AG08395 (cell line): ENCODE results near the gene VIP.
A peak's percentile ranks its signal among the peaks of the same experiment; 100 is the strongest.
"Not testable (repeated sequence)": the region's sequence is repeated elsewhere in the genome, so short reads cannot be mapped to it uniquely, and the experiment has no call there.

Source experiments
- DNase-seq: peaks from one replicate; pipeline ENCODE4 v3.0.0; 2012; ENCODE audit warnings: mixed read lengths, low spot score

The VIP gene

DNA sequence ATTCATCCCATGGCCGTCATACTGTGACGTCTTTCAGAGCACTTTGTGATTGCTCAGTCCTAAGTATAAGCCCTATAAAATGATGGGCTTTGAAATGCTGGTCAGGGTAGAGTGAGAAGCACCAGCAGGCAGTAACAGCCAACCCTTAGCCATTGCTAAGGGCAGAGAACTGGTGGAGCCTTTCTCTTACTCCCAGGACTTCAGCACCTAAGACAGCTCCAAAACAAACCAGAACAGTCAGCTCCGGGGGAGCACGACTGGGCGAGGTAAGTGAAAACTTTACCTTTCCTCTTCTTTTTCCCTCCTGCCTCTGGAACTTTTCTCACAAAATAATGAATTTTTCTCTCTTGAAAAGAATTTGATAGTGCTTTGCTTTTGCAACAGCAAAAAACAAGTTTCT, at the start of gene VIP:
VIP (plus strand) TSS at position 104 of the 400 bp plus-strand sequence. CDS start 1,381 bp downstream, outside the sequence.
- peak; percentile 41 for DNase-seq

DNA sequence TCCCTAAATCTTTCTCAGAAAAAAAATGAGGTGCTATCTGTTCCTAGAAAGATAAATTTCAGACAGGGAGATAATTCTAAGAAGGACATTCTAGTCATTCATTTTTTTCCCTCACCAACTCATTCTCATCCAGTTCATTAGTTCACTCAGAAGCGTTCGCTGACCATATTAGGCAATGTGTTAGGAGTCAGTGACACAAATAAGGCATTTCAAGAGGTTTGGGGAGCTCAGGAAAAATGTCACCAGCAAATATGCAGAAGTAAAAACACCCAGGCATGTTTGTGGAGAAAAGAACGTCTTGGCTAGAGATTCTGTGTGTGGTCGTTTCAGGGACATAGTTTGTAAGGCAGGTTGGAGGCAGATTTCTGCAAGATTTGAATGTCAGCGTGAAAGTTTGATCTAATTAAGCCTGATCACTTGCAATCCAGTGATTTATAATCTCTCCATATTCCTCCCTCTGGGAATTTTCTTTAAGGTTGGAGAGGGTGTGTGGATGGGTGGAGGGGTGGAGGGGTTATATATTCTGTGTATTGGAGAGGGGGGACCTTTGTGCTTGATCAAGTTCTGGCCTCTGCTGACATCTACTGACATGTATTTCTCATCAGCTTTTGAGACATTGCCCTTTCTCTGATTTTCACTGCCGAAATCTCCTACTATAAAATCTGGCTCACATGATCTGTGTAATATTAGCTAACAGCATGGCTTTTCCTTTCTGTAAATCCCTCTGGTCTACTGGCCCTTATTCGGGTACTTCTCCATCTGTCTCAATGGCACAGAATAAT, 49.3 kb upstream of the VIP start:
- DNase-seq, result peak; percentile 2

DNA sequence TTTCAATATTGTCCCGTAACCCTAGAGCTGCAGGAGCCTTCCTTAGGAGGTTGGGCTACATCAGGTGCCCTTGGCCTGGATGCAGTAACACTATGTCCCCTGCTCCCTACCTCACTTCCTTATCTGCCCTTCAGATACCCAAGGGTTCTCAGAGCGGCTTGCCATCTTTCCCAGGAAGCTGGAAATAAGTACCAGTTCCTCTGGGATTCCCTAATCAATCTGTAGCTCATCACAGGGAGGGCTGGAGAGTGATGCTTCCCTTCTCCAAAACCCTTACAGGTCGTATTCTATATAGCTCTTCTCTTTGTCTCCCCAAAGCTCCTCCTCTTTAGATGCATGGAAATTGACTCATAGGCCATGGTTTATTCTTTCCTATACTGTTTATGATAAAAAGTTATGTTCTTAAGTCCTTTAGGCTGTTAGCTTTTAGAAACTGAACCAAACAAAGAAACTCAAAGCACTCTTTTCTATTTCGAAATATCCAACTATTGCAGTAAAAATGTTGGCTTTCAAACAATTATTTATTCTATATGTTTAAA, 48.7 kb upstream of the VIP start:
- no peak for DNase-seq

DNA sequence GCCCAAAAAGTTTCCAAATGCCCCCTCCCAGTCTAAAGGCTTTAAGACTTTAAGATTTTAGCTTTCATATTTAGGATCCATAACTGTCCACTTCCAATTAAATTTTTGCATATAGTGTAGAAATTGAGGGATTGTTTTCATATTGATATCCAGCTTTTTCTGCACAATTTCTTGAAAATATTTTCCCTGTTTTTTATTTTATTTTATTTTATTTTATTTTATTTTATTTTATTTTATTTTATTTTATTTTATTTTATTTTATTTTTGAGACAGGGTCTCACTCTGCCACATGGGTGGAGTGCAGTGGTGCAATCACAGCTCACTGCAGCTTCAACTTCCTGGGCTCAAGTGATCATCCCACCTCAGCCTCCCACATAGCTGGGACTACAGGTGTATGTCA, 46.8 kb upstream of the VIP start:
- not testable (repeated sequence) for DNase-seq

DNA sequence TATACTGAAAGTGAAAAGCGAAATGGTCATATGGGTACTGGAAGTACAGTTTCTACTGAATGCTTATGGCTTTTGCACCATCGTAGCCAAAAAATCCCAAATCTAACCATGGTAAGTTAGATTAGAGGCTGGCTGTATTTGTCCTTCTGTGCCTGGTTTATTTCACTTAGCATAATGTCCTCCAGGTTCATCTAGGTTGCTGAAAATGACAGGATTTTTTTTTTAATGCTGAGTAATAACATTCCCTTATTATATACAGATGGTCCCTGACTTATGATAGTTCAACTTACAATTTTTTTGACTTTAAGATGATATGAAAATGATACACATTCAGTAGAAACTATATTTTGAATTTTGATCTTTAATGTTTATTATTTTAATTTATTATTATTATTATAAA, 45.3 kb upstream of the VIP start:
- DNase-seq, result no peak

DNA sequence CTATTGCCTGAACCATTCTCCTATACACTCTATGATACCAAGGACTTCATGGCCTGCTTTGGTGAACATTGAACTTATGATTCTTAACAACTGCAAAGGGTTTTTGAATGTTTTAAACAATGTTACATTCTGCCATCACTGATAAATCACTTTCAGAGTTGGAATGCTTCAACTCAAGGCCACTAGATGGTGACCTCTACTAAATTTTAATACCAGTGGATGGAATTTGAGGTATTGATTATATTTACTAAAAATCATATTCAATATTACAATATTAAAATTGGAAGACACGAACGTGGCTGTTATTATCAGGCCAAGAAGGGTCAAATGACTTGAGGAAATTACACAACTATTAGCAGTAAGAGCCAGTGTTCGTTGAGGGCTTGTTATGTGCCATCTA, 34.3 kb upstream of the VIP start:
- no peak for DNase-seq

DNA sequence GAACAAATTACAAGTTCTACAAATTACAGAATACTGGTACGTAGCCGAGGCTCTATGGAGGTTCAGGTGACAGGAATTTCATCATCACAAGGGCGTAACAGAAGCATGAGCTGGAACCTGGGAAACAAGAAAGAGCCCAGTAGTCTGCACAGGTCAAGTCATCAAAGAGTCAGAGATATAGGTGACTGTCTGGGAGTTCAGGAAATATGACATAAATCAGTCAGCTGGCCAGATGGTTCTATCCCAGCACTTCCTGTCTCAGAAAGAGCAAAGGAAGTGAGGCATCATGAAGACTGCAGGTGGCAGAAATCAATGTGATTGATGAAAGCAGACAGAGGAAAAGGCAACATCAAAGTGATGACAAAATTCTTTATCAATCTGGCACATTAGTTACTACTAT, 29.6 kb upstream of the VIP start:
- DNase-seq, result no peak

DNA sequence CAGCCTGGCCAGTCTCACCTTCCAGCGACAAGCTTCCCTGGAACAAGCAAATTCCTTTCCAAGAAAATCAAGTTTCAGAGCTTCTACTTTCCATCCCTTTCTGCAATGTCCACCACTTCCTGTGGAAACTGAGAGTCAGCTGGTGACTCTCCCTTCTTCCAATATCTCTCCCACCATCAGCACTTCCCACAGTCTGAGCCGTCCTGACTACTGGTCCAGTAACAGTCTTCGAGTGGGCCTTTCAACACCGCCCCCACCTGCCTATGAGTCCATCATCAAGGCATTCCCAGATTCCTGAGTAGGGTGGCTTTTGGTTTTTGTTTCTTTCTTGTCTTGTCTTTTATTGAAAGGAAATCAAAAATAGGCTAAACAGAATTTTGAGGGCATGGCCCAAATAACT, 28.6 kb upstream of the VIP start:
- no peak for DNase-seq

DNA sequence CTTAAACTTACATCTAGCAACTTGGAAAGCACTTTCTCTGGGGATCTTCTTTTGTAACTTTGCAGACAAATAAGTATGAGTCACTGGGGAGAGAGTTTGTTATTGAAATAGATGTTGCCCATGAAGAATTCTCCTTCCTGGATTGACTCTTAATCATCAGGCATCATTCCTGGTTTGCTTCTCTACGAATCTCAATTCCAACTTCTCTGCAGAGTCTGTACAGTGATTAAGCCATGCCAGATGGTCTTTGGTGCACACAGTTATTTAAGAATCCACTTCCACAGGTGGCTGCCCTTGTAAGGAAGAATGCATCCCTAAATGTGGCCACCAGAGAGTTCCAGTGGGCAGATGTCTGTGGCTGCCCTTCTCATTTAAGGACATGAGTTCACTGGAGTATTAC, 27.2 kb upstream of the VIP start:
- DNase-seq, result peak; percentile 50

DNA sequence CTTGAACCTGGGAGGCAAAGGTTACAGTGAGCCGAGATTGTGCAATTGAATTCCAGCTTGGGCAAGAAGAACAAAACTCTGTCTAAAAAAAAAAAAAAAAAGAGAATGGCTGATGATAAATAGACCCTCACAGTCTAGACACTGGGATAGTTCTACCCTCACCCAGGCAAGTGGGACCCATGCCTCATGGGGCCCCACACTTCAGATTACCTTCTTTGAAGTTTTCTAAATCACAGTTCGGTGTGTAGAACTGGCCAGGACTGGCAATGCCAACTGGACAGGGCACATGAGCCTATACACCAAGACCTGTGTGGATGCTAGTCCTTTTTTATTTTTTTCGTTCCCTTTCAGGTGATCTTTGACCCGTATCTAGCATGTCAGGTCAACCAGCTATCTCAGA, 24.3 kb upstream of the VIP start:
- DNase-seq, result no peak

DNA sequence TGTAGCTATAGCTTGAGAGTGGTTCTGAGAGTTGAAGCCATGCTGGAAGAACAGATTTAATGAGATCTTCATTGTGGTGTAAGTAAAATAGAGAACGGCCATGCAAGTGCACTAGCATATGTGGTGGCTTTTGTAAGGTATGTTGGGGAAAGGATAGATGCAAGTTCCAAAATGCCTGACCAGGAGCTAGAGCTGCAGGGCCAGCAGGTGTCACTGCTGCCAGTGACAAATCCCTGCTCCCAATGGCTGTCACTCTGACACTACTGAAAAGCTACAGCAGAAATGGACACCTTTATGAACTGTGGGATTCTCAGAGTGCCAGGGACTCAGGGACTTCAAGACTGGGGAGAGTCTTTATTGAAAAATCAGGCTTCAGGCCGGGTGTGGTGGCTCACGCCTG, 23.1 kb upstream of the VIP start:
- no peak for DNase-seq

DNA sequence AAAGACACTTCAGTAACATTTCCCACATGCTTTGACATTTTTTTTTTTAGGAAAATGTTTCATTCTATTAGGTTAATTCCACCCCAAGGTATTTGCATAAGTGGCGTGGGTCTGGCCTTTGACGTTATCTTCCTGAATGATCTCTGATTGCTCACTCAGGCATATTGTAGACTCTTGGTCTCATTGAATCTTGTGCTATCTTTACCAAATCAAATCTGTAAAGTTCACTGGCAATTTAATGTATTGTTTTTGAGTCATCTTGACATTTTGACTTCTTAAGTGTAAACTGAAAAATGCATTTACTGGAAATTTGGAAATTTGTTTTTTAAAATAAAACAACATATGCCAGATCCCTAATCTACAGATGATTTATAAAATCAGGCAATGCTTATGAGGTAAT, 16.0 kb upstream of the VIP start:
- DNase-seq, result no peak

DNA sequence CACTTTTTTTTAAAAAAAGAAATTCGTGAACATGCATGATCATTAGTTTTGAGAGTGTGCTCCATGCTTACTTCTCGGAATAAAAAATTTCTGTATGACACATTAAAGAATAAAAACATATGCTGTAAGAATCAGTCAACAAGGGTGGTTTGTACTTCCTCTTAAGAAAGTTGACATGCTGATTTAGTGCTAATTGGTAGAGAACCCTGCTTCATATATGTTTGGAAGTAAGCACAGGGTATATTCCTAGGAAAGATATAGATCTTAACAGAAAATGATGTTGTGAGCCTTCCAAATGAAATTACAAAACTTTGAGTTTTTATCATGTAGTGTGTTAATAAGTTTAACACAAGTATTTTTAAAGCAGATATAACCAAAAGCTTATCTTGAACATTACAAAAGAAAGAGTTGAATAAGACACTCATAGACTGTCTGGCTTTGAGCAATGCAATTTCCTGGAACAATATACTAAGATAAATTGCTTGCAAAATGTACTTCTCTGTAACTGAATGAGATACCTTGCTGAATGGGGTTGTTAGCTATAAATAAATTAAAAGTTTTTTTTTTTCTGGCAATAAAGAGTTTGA, 13.8 kb upstream of the VIP start:
- no peak for DNase-seq

DNA sequence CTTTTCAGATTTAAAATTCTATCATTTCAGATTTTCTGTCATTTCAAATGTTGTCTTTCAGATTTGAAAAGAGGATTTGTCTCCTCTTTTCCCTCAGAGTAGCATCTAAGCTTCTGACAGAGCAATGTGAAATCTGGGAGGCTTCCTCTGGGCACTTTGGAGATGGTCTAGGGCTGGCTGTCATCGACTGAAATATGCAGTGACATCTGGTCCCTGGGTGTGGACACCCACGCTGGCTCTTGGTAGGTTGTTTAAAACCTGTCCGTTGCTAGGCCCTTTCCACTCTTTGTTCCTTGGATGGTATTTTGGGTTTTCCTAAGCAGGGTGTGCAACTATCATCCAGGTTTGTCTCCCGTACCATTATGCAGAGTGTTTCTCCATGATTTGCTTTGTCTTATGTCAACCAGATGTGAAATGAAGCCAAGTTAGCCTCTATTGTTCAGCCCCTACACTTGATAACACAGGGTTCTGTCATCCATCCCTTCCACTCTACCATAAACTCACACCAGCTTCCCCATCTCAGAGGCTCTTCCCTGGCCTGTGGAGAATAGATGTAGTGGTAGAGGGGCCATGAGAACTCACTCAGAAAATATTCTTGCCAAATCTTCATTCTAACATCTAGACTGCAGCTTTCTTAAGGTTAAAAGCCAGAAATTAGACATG, 5.0 kb upstream of the VIP start:
- DNase-seq, result no peak

DNA sequence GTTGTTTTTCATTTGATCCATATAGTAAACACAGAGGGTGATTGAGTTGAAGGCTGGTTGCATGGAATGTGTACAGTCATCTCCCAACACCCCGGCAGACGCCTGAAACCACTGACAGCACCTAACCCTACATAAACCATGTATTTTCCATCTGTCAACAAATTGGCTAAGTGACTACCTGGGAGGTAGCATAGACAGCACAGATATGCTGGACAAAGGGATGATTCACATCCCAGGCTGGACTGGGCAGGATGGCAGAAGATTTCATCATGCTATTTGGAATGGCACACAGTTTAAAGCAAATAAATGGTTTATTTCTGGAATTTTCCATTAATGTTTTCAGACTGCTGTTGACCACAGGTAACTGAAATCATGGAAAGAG, 4.4 kb upstream of the VIP start:
- DNase-seq, result peak; percentile 21

DNA sequence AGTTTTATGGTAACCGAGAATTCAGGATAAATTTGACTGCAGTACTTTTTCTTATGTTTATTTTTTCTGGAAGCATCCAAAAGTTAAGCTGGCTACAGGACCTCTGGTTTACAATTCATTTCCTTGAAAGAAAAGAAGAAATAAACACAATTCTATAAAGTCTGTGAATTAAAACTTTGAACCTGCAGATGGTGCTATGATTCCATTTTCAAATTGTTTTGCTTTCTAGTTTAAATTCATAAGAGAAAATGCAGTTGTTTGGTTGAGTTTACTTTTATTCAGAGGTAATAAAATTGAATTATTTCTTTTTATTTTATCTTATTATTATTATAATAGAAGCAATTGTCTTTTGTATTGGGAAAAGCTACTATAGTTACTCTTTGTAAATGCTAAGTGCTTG, 1.8 kb upstream of the VIP start:
- no peak for DNase-seq

DNA sequence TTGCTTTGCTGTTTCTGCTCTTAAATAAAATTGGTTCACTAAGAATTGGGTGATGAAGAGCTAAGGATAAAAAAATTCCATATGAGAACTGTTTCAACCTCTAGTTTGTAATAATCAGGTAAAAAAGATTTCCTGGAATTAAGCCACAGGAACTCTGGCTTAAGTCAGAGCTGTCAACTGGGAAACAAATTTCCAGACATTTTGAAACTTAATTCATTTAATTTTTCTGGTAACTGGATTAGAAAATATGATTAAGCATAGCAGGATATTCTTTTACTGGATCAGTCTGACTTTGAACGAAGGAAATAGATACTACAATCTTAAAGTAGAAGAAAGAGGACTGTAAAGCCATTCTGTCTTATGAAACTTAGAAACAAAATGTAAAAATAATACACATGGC, 1.3 kb upstream of the VIP start:
- no peak for DNase-seq

DNA sequence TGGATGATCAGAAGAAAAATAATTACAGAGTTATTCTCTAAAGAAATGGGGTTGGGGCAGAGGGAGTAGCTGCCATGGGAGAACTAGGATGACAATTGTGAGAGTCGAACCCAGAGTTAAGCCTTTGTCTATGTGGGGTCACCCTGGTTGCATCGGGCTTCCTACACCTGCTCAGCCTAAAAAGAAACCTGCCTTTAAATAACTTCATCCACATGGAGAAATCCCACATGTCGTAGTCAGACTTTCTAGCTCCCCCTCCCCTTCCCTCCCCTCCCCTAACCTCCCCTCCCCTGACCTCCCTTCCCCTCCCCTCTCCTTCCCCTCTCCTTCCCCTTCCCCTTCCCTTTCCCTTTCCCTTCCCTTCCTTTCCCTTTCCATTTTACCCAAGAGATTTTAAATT, 14.7 kb downstream of the VIP start:
- no peak for DNase-seq

DNA sequence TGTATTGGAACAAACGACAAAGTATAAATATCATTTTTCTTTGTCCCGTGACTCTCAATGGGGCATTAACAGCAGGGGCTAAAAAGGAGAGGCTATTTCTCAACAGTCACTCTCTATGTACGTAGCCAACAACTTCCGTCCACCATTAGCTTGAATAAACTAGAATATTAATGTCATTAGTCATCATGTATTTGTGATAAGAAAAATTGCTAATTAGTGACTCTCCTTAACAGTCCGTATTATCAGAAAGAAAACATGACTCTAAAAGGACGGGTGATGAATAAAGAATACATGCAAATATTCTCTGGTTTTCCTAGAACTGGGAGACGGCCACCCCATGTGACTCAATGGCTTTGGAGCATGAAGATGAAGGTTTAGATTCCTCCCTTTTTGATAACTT, 18.6 kb downstream of the VIP start:
- DNase-seq, result no peak

DNA sequence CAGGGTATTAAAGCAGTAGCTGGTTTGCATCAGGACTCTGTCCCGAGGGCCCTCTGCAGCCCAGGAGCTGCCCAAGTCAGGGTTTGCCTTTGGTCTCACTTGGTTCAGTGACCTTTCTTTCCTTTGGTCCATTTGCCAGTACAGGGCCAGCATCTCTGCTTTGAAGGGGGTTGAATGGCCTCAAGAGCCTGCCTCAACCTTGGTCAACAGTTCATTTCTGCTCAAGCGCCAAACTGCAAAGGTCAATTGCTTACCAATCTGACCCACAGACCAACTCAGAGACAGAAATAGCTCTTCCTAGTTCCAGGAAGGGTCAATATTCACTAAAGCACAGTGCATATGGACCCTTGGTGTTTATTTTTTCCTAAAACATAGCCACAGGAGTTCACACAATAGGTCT, 19.4 kb downstream of the VIP start:
- DNase-seq, result no peak

DNA sequence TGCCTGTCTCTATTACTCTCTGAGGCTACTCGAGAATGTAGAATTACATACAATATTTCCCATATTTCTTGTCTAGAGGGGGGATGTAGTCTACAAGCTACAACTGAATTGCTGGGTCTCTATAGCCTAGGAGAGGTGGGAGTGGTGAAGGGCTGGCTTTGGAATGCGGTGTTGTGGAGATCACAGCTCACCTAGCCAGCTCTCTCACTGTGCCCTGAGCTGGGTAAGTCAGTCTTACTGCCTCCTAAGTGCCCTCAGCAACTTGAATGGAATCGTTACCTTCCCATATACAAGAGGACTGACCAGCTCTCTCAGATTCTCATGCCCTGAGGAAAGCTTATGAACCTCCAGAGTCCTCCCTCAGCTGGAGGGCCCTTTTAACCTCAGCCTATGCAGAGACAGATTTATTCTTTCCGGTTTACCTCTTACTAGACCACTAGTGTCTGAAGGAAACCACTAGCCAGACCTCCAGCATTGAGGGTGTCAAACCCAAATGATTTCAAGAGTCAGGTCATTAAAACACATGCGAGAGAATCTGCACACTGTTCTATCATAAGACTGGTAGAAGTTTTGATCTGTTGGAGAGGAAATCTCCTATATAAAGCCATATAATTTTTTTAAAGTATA, 20.6 kb downstream of the VIP start:
- no peak for DNase-seq

DNA sequence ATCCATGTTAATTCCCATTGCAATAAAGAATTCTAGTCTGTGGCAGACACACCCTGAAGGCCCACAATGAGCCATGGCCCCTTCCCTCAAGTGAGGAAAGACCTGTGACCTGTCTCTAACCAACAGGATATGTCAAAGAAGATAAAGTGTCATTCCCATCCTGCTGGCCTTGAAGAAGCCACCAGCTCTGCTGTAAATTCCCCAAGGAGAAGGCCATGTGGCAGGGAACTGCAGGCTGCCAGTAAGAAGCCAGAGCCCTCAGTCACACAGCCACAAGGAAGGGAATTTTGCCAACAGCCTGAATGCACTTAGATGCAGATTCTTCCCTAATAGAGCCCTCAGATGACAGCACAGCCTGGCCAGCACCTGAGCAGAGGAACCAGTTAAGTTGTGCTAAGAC, 24.8 kb downstream of the VIP start:
- no peak for DNase-seq

DNA sequence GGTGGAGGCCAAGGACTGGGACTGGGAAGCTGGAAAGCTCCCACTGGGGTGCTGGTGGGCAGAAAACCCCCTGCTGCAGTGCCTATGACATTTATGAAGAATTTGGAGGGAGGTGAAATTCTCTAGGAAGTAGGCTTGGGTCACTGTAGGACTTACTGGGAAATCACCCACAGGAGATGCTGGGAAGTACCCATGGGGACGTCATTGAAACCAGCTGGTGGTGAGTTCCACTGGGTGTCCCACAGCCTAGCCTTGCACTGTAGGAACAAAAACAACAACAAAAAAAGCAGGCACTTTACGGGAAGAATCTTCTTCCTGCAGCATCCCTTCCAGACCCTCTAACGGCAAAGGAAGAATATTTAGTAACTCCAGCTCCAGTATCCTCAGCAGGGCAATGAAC, 26.2 kb downstream of the VIP start:
- DNase-seq, result no peak
